Hypothalamus (tissue), 51 donors: ENCODE measurements around the gene PEX6.

Experiments used
- DNase-seq, 51 donors: peaks; one replicate each; lab custom pipeline; 2025; lab: John Stamatoyannopoulos, UW

Gene PEX6, protein sequence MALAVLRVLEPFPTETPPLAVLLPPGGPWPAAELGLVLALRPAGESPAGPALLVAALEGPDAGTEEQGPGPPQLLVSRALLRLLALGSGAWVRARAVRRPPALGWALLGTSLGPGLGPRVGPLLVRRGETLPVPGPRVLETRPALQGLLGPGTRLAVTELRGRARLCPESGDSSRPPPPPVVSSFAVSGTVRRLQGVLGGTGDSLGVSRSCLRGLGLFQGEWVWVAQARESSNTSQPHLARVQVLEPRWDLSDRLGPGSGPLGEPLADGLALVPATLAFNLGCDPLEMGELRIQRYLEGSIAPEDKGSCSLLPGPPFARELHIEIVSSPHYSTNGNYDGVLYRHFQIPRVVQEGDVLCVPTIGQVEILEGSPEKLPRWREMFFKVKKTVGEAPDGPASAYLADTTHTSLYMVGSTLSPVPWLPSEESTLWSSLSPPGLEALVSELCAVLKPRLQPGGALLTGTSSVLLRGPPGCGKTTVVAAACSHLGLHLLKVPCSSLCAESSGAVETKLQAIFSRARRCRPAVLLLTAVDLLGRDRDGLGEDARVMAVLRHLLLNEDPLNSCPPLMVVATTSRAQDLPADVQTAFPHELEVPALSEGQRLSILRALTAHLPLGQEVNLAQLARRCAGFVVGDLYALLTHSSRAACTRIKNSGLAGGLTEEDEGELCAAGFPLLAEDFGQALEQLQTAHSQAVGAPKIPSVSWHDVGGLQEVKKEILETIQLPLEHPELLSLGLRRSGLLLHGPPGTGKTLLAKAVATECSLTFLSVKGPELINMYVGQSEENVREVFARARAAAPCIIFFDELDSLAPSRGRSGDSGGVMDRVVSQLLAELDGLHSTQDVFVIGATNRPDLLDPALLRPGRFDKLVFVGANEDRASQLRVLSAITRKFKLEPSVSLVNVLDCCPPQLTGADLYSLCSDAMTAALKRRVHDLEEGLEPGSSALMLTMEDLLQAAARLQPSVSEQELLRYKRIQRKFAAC

DNA sequence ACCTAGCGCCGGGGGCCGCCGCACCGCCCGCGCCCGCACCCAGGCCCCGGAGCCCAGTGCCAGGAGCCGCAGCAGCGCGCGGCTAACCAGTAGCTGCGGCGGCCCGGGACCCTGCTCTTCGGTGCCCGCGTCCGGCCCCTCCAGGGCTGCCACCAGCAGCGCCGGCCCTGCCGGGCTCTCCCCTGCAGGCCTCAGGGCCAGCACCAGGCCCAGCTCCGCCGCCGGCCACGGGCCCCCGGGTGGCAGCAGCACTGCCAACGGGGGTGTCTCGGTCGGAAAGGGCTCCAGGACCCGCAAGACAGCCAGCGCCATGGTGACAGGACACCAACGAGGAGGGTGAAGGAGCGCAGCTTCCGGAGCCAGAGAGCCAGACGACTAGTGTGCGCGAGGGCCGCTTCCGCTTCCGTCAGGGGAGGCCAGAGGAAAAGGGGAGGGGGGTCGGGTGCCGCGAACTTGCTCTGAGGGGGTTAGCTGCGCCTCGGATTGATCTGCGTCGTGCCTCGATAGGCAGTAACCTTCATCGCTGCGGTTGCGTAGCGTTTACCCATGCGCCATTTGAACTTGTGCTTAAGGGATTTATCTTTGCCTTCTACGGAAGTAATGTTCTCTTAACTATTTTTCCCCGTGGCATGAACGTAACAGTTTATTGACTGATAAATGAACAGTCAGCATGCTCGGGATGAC, at the start of gene PEX6:
PEX6 (minus strand) TSS at position 343 of the 684 bp plus-strand sequence; CDS start at position 312, 31 bp downstream.
- peak; percentile 37 to 89 (median 77) for DNase-seq

DNA sequence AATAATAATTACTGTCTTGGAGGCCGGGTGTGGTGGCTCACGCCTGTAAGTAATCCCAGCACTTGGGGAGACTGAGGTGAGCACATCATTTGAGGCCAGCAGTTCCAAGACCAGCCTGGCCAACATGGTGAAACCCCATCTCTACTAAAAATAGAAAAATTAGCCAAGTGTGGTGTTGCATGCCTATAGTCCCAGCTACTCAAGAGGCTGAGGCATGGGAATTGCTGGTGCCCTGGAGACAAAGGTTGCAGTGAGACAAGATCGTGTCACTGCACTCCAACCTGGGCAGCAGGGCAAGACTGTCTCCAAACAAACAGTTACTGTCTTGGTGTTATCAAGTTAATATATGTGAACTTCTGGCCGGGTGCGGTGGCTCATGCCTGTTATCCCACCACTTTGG, 47.4 kb upstream of the PEX6 start:
- DNase-seq: no peak

DNA sequence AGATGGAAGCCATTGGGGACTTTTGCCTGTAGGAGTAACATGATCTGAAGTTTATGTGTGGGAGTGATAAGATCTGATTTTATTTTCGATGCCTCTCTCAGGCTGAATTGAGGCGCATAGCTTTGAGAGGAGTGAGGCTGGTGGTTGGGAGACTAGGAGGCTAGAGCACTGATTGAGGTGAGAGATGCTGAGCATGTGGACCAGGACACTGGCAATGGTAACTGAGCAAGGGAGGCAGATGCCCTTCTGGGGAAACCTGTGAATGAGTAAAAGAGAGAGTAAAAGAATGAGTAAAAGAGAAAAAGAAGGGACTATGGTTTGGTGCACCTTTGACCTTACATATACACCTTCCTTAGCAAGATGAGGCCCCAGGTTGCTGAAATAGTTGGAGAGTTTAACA, 45.5 kb upstream of the PEX6 start:
- no peak for DNase-seq

DNA sequence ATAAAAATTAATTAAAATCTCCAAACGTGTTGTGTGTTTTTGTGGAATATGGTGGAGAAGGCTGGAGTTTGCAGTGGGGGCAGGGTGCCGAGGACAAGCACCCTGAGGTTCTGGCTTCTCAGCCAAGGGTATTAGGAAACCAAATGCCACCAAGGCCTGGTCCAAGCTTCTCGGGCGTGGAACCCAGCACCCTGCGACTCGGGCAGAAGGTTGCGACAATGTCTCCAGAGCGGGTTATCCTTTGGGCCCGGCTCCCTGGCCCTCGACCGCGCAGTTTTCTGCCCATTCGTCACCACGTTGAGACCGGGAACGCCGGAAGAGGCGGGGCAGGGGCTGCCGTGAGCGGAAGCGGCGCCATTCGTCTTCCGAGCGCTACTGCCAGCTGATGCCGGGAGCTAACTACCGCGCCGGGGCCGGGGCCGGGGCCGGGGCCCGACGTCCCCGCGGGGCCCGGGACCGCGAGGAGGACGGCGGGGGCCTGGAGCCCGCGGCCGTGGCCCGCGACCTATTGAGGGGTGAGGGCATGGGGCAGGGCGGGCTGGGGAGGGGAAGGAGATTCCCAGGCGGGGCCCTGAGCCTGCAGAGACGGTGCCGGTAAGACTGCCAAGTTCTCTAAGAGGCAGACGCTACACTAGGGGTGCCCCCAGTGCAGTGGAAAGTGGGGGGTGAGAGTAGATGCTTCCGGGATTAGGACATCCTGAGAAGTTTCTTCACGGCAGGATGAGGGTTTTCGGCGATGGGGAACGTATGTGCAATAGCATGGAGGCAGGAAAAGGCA, 42.5 kb upstream of the PEX6 start, which contains the start of gene RRP36:
RRP36 (plus strand) TSS at position 354 of the 778 bp plus-strand sequence; CDS start at position 386, 32 bp downstream.
- DNase-seq: peak; percentile 12 to 88 (median 66)

DNA sequence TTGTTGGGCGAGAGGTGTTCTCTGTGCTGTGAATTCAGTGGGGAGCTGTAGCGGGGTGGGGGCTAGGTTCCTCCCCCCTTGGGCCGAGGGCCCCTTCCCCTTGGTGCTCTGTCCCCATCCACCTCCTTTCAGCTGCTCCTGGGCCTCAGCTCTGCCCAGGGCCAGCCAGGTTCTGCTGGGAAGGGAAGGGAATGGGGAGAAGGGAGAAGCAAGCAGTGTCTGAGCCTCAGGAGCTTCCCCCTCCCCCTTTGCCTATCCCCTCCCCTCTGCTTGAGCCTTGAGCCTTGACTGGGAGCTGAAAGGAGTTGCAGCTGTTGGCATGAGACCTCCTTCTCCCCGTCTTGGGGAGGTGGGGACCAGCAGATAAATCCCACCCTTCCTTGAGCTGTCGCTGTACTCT, 41.9 kb upstream of the PEX6 start:
- no peak for DNase-seq

DNA sequence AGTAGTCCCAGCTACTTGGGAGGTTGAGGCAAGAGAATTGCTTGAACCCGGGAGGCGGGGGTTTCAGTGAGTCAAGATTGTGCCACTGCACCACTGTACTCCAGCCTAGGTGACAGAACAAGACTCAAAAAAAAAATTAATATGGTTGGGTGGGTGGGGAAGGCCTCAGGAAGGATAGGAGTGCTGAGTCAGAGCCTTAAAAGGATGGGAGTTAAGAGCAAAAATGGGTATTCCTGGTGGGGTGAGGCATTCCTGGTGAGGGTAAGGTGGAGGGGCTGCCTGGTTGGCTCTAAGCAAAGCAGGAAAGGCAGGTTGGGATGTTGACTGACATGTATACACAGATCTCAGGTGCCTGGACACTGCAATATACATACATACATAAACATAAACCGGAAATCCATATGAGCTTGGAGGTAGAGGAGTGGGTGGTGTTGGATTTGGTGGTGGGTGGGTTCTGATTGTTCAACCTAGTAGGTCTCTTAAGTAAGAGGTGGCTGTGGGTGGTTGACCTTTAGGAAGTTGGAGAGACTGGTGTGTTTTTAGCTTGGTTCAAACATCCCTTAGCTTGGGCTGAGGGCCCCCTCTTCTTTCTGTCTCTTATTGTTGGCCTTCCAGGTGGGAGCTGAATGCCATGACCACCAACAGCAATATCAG, 41.2 kb upstream of the PEX6 start:
- DNase-seq: no peak

DNA sequence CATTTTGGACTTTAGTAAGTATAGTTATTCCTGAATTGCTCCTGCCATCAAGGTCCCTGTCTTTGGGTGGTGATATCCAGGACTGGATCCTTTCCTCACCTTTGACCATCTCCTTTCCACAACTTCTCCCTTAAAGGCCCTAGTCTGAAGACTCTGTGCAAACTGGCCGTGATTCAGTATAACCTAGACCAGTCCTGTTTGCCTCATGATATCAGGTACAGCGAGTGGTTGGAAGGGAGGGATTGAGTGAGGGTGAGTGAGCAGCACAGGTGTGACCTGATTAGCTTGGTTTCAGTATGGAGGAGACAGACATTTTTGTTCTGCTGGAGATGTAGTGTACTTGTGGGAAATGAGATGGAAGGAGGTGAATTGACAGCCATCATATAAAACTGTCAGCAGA, 40.2 kb upstream of the PEX6 start:
- DNase-seq: no peak

DNA sequence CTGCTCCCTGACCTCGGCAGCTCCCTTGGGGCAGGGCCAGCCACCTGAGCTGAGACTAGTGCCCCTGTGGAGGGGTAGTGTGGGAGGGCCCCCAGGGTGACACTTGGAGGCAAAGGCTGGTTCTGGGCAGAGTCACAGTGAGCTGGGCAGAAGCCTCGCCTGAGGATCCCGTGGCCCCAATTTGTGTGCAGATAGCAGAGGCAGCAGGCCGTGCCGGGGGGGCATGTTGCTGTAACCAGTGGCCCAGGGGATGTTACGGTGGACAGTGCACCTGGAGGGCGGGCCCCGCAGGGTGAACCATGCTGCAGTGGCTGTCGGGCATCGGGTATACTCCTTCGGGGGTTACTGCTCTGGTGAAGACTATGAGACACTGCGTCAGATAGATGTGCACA, 38.0 kb upstream of the PEX6 start:
- DNase-seq: no peak

DNA sequence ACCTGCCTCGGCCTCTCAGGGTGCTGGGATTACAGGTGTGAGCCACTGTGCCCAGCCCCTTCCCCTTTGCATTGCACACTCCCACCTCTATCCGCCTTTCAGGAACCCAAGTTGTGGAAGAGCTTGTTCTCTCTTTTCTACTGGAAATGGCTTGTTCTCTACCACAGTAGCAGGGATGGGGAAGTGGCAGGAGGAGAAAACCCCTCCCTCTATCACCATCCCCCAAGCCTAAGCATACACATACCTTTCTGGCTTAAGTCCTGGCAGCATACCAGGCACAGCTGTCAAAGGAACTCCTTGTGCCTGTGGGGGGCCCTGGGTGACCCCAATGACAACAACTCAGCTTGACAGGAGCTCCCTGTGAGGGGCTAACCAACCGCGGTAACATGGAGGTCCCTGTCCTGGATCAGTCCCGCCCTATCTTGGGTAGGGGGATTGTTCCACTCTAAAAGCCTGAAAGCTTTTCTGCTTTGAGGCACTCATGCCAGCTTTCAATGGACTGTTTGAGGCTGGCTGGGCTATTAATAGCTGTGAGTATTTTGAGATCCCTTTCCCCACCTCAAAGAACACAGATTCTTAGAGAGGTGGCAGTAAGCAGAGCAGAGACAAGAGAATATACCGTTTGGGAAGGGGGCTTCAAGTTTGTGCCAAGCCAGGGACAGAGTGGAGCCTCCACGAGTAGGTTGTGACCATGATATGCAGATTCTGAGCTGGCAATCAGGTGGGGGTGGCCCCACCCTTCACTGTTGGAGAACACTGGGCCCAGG, 37.4 kb upstream of the PEX6 start:
- no peak for DNase-seq

DNA sequence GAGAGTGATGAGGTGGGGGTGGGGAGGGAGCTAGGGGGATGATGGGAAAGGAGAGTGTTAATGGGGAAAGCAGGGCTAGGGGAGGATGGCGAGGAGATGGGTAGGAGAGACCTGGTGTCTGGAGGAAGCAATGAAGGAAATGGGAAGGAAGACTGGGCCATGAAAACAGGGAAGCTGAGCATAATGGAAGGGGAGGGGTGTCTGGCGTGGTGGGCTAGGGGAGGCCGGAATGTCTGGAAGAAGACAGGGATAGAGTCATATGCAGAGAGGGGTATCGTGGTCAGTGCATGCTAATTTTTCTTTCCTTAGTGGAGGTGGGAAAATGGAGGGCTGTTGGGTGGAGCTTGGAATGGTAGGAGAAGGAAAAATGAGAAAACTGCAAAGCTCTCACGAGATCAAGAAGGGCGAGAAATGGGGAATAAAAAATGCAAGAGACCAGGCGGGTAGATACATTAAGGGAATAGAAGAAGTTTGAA, 35.5 kb upstream of the PEX6 start:
- peak in 1 of 51 donors; percentile 48 for DNase-seq

DNA sequence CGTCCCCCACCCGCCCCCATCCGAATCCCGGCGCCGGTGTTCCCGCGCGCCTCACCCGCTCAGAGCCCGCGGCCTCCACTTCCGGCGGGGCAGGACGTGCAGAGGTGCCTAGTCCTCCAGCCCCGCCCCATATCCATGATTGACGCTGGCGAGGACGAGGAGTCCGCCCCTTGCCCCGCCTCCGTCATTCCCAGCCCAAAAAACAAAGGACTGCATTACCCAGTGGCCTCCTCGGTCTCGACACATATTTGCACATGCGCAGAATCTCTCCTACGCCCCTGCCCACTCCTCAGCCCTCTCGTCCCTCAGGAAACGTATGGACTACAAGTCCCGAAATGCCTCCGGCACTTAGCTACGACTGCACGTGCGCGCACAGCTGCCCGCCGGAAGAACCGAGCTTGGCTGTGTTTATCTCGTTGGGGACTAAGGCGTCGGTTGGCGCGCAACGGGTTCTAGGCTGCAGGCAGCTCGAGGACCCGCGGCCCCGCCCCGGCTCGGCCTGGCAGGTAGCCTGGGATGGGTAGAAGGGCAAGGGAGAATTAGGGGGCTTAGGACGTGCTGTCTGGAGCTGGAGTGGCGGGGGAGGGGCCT, 35.0 kb upstream of the PEX6 start, which contains the start of the genes KLHDC3 and MEA1:
KLHDC3 (plus strand) TSS at position 407 of the 591 bp plus-strand sequence. CDS start 2,944 bp downstream, outside the sequence.
MEA1 (minus strand) TSS at position 104 of the 591 bp plus-strand sequence. CDS start 133 bp downstream, outside the sequence.
- peak; percentile 57 to 100 (median 99) for DNase-seq

DNA sequence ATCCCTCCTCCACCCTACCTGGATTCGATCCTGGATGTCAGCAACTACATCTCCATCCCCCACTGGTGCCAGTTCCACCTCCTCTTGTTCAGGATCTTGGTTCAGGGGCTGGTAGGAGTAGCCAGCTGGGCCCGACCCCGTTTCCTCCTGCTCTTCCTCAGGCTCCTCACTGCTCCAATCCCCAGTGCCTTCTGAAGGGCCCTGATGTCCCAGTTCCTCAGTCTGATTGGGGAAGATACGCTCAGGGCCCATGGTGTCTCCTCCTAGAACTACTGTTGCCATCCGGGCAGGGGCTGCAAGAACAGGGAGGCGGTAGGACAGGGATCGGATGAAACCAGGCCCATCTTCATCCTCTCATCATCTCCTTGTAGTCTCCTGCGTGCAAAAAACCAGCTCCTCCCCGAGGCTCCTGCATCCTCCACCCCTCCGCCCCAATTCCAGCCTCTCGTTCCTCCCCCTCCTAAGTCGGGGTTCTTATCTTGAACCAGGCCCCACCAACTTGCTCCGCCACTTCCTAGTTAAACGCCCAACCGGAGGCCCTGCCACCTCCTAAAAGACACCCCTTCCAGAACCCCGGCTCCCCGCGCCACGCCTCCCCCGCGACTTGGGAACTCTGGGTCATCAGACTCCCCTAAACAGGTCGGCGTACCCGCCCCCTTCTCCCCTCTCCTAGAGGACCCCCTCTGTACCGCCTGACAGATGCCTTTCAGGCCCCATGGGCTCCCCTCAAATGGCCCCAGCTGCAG, 34.3 kb upstream of the PEX6 start:
- peak in 9 of 51 donors; percentile 30 to 90 (median 47) for DNase-seq

DNA sequence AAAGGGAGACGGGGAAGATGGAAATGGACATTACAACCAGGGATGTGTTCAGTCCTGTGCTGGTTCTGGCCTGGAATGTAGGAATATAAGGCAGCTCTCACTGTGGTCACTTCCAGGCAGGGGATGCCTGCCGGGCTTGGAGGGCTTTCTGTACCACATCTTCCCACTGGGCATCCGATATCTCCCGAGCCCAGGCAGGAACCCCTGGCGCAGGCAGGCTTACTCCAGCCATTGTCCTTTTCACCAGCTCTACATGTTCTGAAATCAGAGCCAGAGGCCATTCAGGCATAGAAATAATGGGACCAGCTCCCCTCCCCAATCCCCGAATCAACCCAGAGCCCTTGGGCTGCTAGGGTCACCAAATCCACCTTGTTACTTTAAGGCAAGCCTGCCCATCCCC, 33.4 kb upstream of the PEX6 start:
- DNase-seq: no peak

DNA sequence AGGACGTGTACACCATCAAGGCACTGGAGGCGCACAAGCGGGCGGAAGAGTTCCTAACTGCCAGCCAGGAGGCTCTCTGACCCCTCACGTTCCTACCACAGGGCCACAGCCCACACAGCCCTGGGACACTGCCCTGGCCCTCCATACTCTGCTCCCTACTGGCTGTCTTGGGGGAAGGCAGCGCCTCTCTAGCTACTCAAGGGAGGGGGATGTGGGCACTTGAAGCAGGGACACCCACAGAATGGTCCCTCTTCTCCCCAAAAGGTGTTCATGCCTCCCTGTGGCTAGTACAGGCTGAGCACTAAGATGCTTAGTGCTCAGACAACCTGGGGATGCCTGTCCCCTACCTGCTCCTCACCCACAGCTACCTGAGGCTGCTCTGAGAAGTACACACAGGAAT, 32.2 kb upstream of the PEX6 start:
- no peak for DNase-seq

DNA sequence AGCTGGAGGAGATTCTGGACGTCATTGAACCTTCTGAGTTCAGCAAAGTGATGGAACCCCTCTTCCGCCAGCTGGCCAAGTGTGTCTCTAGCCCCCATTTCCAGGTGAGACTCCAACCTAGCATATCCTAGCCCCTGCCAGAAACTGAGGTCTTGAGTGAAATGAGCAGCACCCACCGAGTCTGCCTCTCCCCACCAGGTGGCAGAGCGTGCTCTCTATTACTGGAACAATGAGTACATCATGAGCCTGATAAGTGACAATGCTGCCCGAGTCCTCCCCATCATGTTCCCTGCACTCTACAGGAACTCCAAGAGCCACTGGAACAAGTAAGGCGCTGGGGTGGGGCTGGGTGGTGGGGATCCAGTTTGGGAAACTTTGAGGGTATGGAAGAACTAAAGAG, 30.1 kb upstream of the PEX6 start:
- peak in 10 of 51 donors; percentile 1 to 24 (median 16) for DNase-seq

DNA sequence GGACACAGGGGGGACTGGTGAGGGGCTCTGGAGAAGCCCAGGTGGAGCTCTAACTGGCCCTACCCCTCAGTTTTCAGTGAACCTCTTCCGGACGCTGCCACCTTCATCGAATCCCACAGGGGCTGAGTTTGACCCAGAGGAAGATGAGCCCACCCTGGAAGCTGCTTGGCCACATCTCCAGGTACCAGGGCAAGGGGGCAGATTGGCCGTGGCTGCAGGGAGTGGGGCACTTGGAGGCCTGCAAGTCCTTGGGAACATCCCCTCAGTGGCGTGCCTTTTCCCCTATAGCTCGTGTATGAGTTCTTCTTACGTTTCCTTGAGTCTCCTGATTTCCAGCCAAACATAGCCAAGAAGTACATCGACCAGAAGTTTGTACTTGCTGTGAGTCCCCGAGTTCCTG, 28.1 kb upstream of the PEX6 start:
- DNase-seq: no peak

DNA sequence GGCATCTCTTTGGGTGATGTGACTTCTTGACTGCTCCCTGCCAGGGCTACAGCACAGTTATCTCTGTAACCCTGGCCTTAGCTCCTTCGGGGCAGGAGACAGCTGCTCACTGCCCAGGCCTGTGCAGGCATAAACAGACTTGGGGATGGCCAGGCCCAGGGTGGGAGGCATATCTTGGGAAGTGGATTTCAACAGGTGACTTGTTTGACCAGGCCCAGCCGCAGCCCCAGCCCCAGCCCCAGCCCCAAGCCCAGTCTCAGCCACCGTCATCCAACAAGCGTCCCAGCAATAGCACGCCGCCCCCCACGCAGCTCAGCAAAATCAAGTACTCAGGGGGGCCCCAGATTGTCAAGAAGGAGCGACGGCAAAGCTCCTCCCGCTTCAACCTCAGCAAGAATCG, 27.3 kb upstream of the PEX6 start:
- no peak for DNase-seq
